ENCODE results near the gene RPS10.
A peak's percentile ranks its signal among the peaks of the same experiment; 100 is the strongest.

RPS10 gene

GRCh38 chr6:34457742-34458735, 32.2 kb upstream of the RPS10 start:
- Histone ChIP-seq H3K9me2 (replicated peaks; ENCODE audit: low read depth, low read length) (no peaks in the 10 kb centered on the region), H3K4me3 (ENCODE audit: low read length, poor library complexity, severe bottlenecking) (no peak overlapping the region), H3K4me1 (ENCODE audit: insufficient read depth, low read length, poor library complexity, severe bottlenecking) (no peaks in the 10 kb centered on the region), H3K9me3 (ENCODE audit: insufficient read depth, low read depth, low read length) (no peaks in the 10 kb centered on the region), H3K27me3 (ENCODE audit: insufficient read depth, low read length, poor library complexity, severe bottlenecking) (no peaks in the 10 kb centered on the region), H2AFZ (ENCODE audit: low read length) (no peak overlapping the region), H4K20me1 (ENCODE audit: insufficient read depth, low read length, poor library complexity, severe bottlenecking) (no peaks in the 10 kb centered on the region), H3K4me2 (ENCODE audit: low read depth, low read length, poor library complexity, severe bottlenecking) (no peak overlapping the region), H3K36me3 (ENCODE audit: insufficient read depth, low read length) (no peaks in the 10 kb centered on the region), H3F3A (ENCODE audit: low read depth) (no peaks in the 10 kb centered on the region), H3K9ac (ENCODE audit: low read depth, low read length, poor library complexity, severe bottlenecking) (no peak overlapping the region), H3K79me2 (ENCODE audit: insufficient read depth, low read length) (no peaks in the 10 kb centered on the region)
- no peak for TF ChIP-seq EZH2phosphoT487 (IDR thresholded peaks at IDR 0.05; ENCODE audit: borderline replicate concordance)
- no peak for TF ChIP-seq CTCF (conservative IDR thresholded peaks at IDR 0.05; ENCODE audit: low read length)

GRCh38 chr6:34457382-34457741, 31.5 kb upstream of the RPS10 start:
- peak overlapping the region; percentile 16 for H2AFZ ChIP-seq (ENCODE audit: low read length)
- H3K4me2 ChIP-seq (ENCODE audit: low read depth, low read length, poor library complexity, severe bottlenecking), result no peak overlapping the region
- H4K20me1 ChIP-seq (ENCODE audit: insufficient read depth, low read length, poor library complexity, severe bottlenecking), result no peaks in the 10 kb centered on the region
- no peak overlapping the region for H3K9ac ChIP-seq (ENCODE audit: low read depth, low read length, poor library complexity, severe bottlenecking)
- H3F3A ChIP-seq (ENCODE audit: low read depth), result no peaks in the 10 kb centered on the region
- H3K27me3 ChIP-seq (ENCODE audit: insufficient read depth, low read length, poor library complexity, severe bottlenecking), result no peaks in the 10 kb centered on the region
- no peaks in the 10 kb centered on the region for H3K4me1 ChIP-seq (ENCODE audit: insufficient read depth, low read length, poor library complexity, severe bottlenecking)
- no peaks in the 10 kb centered on the region for H3K79me2 ChIP-seq (ENCODE audit: insufficient read depth, low read length)
- TF ChIP-seq CTCF (conservative IDR thresholded peaks at IDR 0.05; ENCODE audit: low read length), result no peak
- TF ChIP-seq EZH2phosphoT487 (IDR thresholded peaks at IDR 0.05; ENCODE audit: borderline replicate concordance), result no peak
- no peaks in the 10 kb centered on the region for H3K9me3 ChIP-seq (ENCODE audit: insufficient read depth, low read depth, low read length)
- H3K9me2 ChIP-seq (replicated peaks; ENCODE audit: low read depth, low read length), result no peaks in the 10 kb centered on the region
- H3K36me3 ChIP-seq (ENCODE audit: insufficient read depth, low read length), result no peaks in the 10 kb centered on the region
- no peak overlapping the region for H3K4me3 ChIP-seq (ENCODE audit: low read length, poor library complexity, severe bottlenecking)

GRCh38 chr6:34455831-34456230, 30.0 kb upstream of the RPS10 start:
- no peak for TF ChIP-seq CTCF (conservative IDR thresholded peaks at IDR 0.05; ENCODE audit: low read length)
- no peak for TF ChIP-seq EZH2phosphoT487 (IDR thresholded peaks at IDR 0.05; ENCODE audit: borderline replicate concordance)
- H4K20me1 ChIP-seq (ENCODE audit: insufficient read depth, low read length, poor library complexity, severe bottlenecking), result no peaks in the 10 kb centered on the region
- no peaks in the 10 kb centered on the region for H3K27me3 ChIP-seq (ENCODE audit: insufficient read depth, low read length, poor library complexity, severe bottlenecking)
- H3K4me1 ChIP-seq (ENCODE audit: insufficient read depth, low read length, poor library complexity, severe bottlenecking), result no peaks in the 10 kb centered on the region
- H3K4me3 ChIP-seq (ENCODE audit: low read length, poor library complexity, severe bottlenecking), result no peak overlapping the region
- H3K9me2 ChIP-seq (replicated peaks; ENCODE audit: low read depth, low read length), result no peaks in the 10 kb centered on the region
- H3K4me2 ChIP-seq (ENCODE audit: low read depth, low read length, poor library complexity, severe bottlenecking), result no peak overlapping the region
- peak overlapping the region; percentile 61 for H2AFZ ChIP-seq (ENCODE audit: low read length)
- no peaks in the 10 kb centered on the region for H3K79me2 ChIP-seq (ENCODE audit: insufficient read depth, low read length)
- H3K36me3 ChIP-seq (ENCODE audit: insufficient read depth, low read length), result no peaks in the 10 kb centered on the region
- H3K9ac ChIP-seq (ENCODE audit: low read depth, low read length, poor library complexity, severe bottlenecking), result no peak overlapping the region
- no peaks in the 10 kb centered on the region for H3F3A ChIP-seq (ENCODE audit: low read depth)
- no peaks in the 10 kb centered on the region for H3K9me3 ChIP-seq (ENCODE audit: insufficient read depth, low read depth, low read length)

All from Loucy (cell line).